A673 (cell line): ENCODE data around the gene THNSL1. TPM values are rescaled to one million over a fixed set of nuclear protein-coding genes. Genes with fewer than 3 reads are reported as not detected.

ENCODE experiments used
- BruUV-seq: library from RNA; stranded (reverse); fragments of 400-500 nt; replicated peaks from 2 replicates; lab custom pipeline; 2021; lab: Mats Ljungman, UMichigan
- CTCF ChIA-PET: fragments of 300-600 bp; sonication (Branson Sonifier 250); formaldehyde crosslinking; loops from one replicate; lab custom pipeline; 2022; ENCODE audit warnings: antibody characterized with exemption; lab: Charles Lee
- POLR2A ChIA-PET: fragments of 300-600 bp; sonication (Branson Sonifier 250); formaldehyde crosslinking; loops from one replicate; lab custom pipeline; 2022; ENCODE audit warnings: antibody characterized with exemption; ENCODE audit not compliant: low non-redundant PET; lab: Charles Lee
- DNase-seq: peaks from one replicate; pipeline ENCODE4 v3.0.0-alpha.2; 2015; ENCODE audit warnings: low spot score
- H3K27ac ChIP-seq: fragments of 200-600 bp; sonication (generic); 2 replicates; pipeline ENCODE4 v1.5.1; 2016; ENCODE audit warnings: mixed run types, low read depth, mild to moderate bottlenecking, mixed read lengths, antibody characterized with exemption, low read length; ENCODE audit not compliant: poor library complexity, severe bottlenecking
- H3K27me3 ChIP-seq: fragments of 200-600 bp; sonication (generic); replicated peaks from 2 replicates; pipeline ENCODE4 v1.6.1; 2017; ENCODE audit warnings: mixed run types, low read depth, mild to moderate bottlenecking, mixed read lengths, antibody characterized with exemption, low read length; ENCODE audit not compliant: insufficient read depth, poor library complexity
- H3K36me3 ChIP-seq: fragments of 200-600 bp; sonication (generic); 2 replicates; pipeline ENCODE4 v1.6.1; 2016; ENCODE audit warnings: mixed run types, mild to moderate bottlenecking, mixed read lengths, antibody characterized with exemption, low read length; ENCODE audit not compliant: insufficient read depth, poor library complexity, severe bottlenecking
- H3K4me1 ChIP-seq: fragments of 200-600 bp; sonication (generic); 2 replicates; pipeline ENCODE4 v1.6.1; 2017; ENCODE audit warnings: mixed run types, mild to moderate bottlenecking, mixed read lengths, antibody characterized with exemption, low read length; ENCODE audit not compliant: insufficient read depth, poor library complexity, severe bottlenecking
- H3K4me3 ChIP-seq: fragments of 200-600 bp; sonication (generic); 2 replicates; pipeline ENCODE4 v1.5.1; 2016; ENCODE audit warnings: low read depth, mixed run types, mild to moderate bottlenecking, mixed read lengths, low read length; ENCODE audit not compliant: poor library complexity, severe bottlenecking
- H3K9me3 ChIP-seq: fragments of 200-600 bp; sonication (generic); 2 replicates; pipeline ENCODE4 v1.6.1; 2016; ENCODE audit warnings: mixed run types, low read depth, mild to moderate bottlenecking, mixed read lengths, antibody characterized with exemption, low read length; ENCODE audit not compliant: poor library complexity, severe bottlenecking
- CTCF ChIP-seq: fragments of 300-800, 200-600 bp; sonication (generic); conservative IDR thresholded peaks from 2 replicates; pipeline ENCODE4 v1.5.1; 2017; ENCODE audit warnings: low read depth, mild to moderate bottlenecking, antibody characterized with exemption, low read length, moderate library complexity, mixed read lengths
- EZH2 ChIP-seq: fragments of 200-600 bp; sonication (generic); IDR thresholded peaks from 2 replicates; pipeline ENCODE4 v1.6.1; 2017; ENCODE audit warnings: borderline replicate concordance, low read depth, mild to moderate bottlenecking, mixed read lengths, antibody characterized with exemption, low read length; ENCODE audit not compliant: poor library complexity, severe bottlenecking
- intact Hi-C: fragments of 100-400 bp; cut with micrococcal nuclease; formaldehyde crosslinking; loops from one replicate; pipeline ENCODE4 v1.10.0; 2022; ENCODE audit not compliant: unreplicated experiment
- total RNA-seq: library from RNA; stranded (reverse); gene quantifications from 2 replicates; pipeline ENCODE4 v1.2.3, GENCODE V29; 2021

THNSL1 gene
- total RNA-seq, 1 experiment from 2014 or later = 7.1 TPM

GRCh38 chr10:24982319-24983112, 33.9 kb upstream of the THNSL1 start:
- Histone ChIP-seq H3K9me3 (no peaks in the 10 kb centered on the region), H3K27me3 (no peaks in the 10 kb centered on the region), H3K27ac (no peak overlapping the region), H3K4me3 (no peak overlapping the region), H3K4me1 (no peaks in the 10 kb centered on the region), H3K36me3 (no peaks in the 10 kb centered on the region)
- ChIA-PET CTCF (no interaction called here), POLR2A (no interaction called here)
- BruUV-seq = no TSS peak
- DNase-seq = no peak
- intact Hi-C loops = no loop called here
- TF ChIP-seq CTCF (no peak), EZH2 (no peak)

- DNase-seq = no peak
- no peaks in the 10 kb centered on the region for H3K36me3 ChIP-seq
- no peaks in the 10 kb centered on the region for H3K4me1 ChIP-seq
- H3K27ac ChIP-seq = no peak overlapping the region
- CTCF ChIA-PET = no interaction called here
- no peak for TF ChIP-seq CTCF
- POLR2A ChIA-PET = no interaction called here
- H3K4me3 ChIP-seq = no peak overlapping the region
- BruUV-seq = no TSS peak
- H3K9me3 ChIP-seq = no peaks in the 10 kb centered on the region
- intact Hi-C loops = no loop called here
- H3K27me3 ChIP-seq = no peaks in the 10 kb centered on the region
These were observed 33.3 kb upstream of the THNSL1 start for GRCh38 chr10:24983130-24983529.

GRCh38 chr10:24983946-24984345, 32.5 kb upstream of the THNSL1 start:
- intact Hi-C loops = no loop called here
- no peak overlapping the region for H3K4me3 ChIP-seq
- no peak for DNase-seq
- TF ChIP-seq CTCF (no peak), EZH2 (no peak)
- CTCF ChIA-PET = no interaction called here
- no peaks in the 10 kb centered on the region for H3K9me3 ChIP-seq
- no peak overlapping the region for H3K27ac ChIP-seq
- no peaks in the 10 kb centered on the region for H3K36me3 ChIP-seq
- BruUV-seq = no TSS peak
- no peaks in the 10 kb centered on the region for H3K4me1 ChIP-seq
- no peaks in the 10 kb centered on the region for H3K27me3 ChIP-seq
- POLR2A ChIA-PET = no interaction called here
